AG08395 (cell line): ENCODE data around the gene ABHD1.

Experiments used
- DNase-seq: peaks from one replicate; pipeline ENCODE4 v3.0.0; 2012; ENCODE audit warnings: mixed read lengths, low spot score

ABHD1 gene

GRCh38 chr2:27086724-27087593, 36.7 kb upstream of the ABHD1 start, which contains the start of gene KHK:
Gene KHK, plus strand, starts transcription at chr2:27086772. Its CDS starts 488 bp downstream, at chr2:27087260.
- DNase-seq = peak; percentile 10

GRCh38 chr2:27087823-27088410, 35.7 kb upstream of the ABHD1 start:
- no peak for DNase-seq

GRCh38 chr2:27088634-27089033, 35.0 kb upstream of the ABHD1 start:
- no peak for DNase-seq

- DNase-seq = no peak
Measured at GRCh38 chr2:27089111-27089954, 34.3 kb upstream of the ABHD1 start.

- no peak for DNase-seq
Measured at GRCh38 chr2:27091746-27092695, 31.6 kb upstream of the ABHD1 start.

GRCh38 chr2:27092696-27093429, 30.8 kb upstream of the ABHD1 start:
- DNase-seq = peak; percentile 29

- DNase-seq = no peak
Measured at GRCh38 chr2:27093430-27094352, 29.9 kb upstream of the ABHD1 start.

GRCh38 chr2:27094353-27094984, 29.1 kb upstream of the ABHD1 start:
- no peak for DNase-seq

- no peak for DNase-seq
Measured at GRCh38 chr2:27095427-27095744, 28.2 kb upstream of the ABHD1 start.

- DNase-seq = peak; percentile 78
Measured at GRCh38 chr2:27095745-27096651, 27.6 kb upstream of the ABHD1 start.

- DNase-seq = no peak
Measured at GRCh38 chr2:27096748-27097297, 26.8 kb upstream of the ABHD1 start.

- no peak for DNase-seq
Measured at GRCh38 chr2:27097341-27097740, 26.3 kb upstream of the ABHD1 start.

GRCh38 chr2:27099334-27099955, 24.2 kb upstream of the ABHD1 start:
- DNase-seq = no peak

GRCh38 chr2:27100036-27100435, 23.6 kb upstream of the ABHD1 start:
- DNase-seq = no peak

GRCh38 chr2:27102329-27102728, 21.3 kb upstream of the ABHD1 start:
- DNase-seq = no peak

GRCh38 chr2:27105981-27106380, 17.6 kb upstream of the ABHD1 start:
- no peak for DNase-seq

- no peak for DNase-seq
Measured at GRCh38 chr2:27108221-27108620, 15.4 kb upstream of the ABHD1 start.
